Erythroblast (primary cell): ENCODE results near the gene UEVLD.

ENCODE experiments used
- GATA1 ChIP-seq: IDR thresholded peaks from 2 replicates; pipeline ENCODE4 v1.6.1; 2011; ENCODE audit warnings: low read depth, mild to moderate bottlenecking, control low read depth, low read length, moderate library complexity
- POLR2A ChIP-seq: IDR thresholded peaks from 2 replicates; pipeline ENCODE4 v1.6.1; 2011; ENCODE audit warnings: mild to moderate bottlenecking, low read length

- TF ChIP-seq POLR2A, result no peak
- TF ChIP-seq GATA1, result no peak
Observed at GRCh38 chr11:18527512-18527911, 61.0 kb downstream of the UEVLD start.
